HEK293 (cell line): Measurements from ENCODE around the gene RELB.

Source experiments
- IKZF3 ChIP-seq: fragments of 450-650 bp; IDR thresholded peaks from 2 replicates; pipeline ENCODE4 v1.5.0; 2018; ENCODE audit warnings: missing biosample characterization, mild to moderate bottlenecking, missing genetic modification characterization, moderate library complexity
- WT1 ChIP-seq: fragments of 450-650 bp; formaldehyde crosslinking; IDR thresholded peaks from 2 replicates; pipeline ENCODE4 v1.5.1; 2016; ENCODE audit warnings: missing biosample characterization, missing genetic modification characterization
- ZBTB7A ChIP-seq: fragments of 450-650 bp; formaldehyde crosslinking; IDR thresholded peaks from 2 replicates; pipeline ENCODE4 v1.5.1; 2016; ENCODE audit warnings: low read depth, missing biosample characterization, missing genetic modification characterization
- ZFP3 ChIP-seq: fragments of 450-650 bp; formaldehyde crosslinking; IDR thresholded peaks from 2 replicates; pipeline ENCODE4 v1.5.1; 2016; ENCODE audit warnings: low read depth, missing biosample characterization, missing genetic modification characterization
- ZNF138 ChIP-seq: fragments of 450-650 bp; formaldehyde crosslinking; IDR thresholded peaks from 2 replicates; pipeline ENCODE4 v1.5.1; 2016; ENCODE audit warnings: missing biosample characterization, missing genetic modification characterization, borderline replicate concordance
- ZNF174 ChIP-seq: fragments of 450-650 bp; formaldehyde crosslinking; IDR thresholded peaks from 2 replicates; pipeline ENCODE4 v1.5.0; 2017; ENCODE audit warnings: missing biosample characterization, mild to moderate bottlenecking, missing genetic modification characterization
- ZNF211 ChIP-seq: fragments of 450-650 bp; formaldehyde crosslinking; IDR thresholded peaks from 2 replicates; pipeline ENCODE4 v1.5.1; 2016; ENCODE audit warnings: low read depth, missing biosample characterization, missing genetic modification characterization
- ZNF239 ChIP-seq: fragments of 450-650 bp; formaldehyde crosslinking; IDR thresholded peaks from 2 replicates; pipeline ENCODE4 v1.5.1; 2016; ENCODE audit warnings: missing biosample characterization, missing genetic modification characterization
- ZNF274 ChIP-seq, 2 experiments: fragments of 200-500 bp in 1 of 2; fragments of 450-650 bp in 1 of 2; sonication (Bioruptor generic) in 1 of 2; formaldehyde crosslinking in 1 of 2; IDR thresholded peaks; 2 replicates each; pipeline versions ENCODE4 v1.5.1 to v1.6.1; 2014 to 2016; ENCODE audit warnings: borderline replicate concordance in 1 of 2, inconsistent platforms in 1 of 2, low read length in 1 of 2, missing biosample characterization in 1 of 2, missing genetic modification characterization in 1 of 2
- ZNF560 ChIP-seq: fragments of 450-650 bp; formaldehyde crosslinking; IDR thresholded peaks from 2 replicates; pipeline ENCODE4 v1.5.1; 2017; ENCODE audit warnings: missing biosample characterization, missing genetic modification characterization, borderline replicate concordance
- ZNF561 ChIP-seq: fragments of 450-650 bp; IDR thresholded peaks from 2 replicates; pipeline ENCODE4 v1.5.1; 2018; ENCODE audit warnings: missing biosample characterization, missing genetic modification characterization, borderline replicate concordance
- ZNF843 ChIP-seq: fragments of 450-650 bp; formaldehyde crosslinking; IDR thresholded peaks from 2 replicates; pipeline ENCODE4 v1.5.1; 2016; ENCODE audit warnings: missing biosample characterization, missing genetic modification characterization
- TF ChIP-seq, protein P1 (sequence below): fragments of 450-650 bp; formaldehyde crosslinking; IDR thresholded peaks from 2 replicates; pipeline ENCODE4 v1.5.1; 2016; ENCODE audit warnings: missing biosample characterization, missing genetic modification characterization
- TF ChIP-seq, protein P2 (sequence below): fragments of 450-650 bp; formaldehyde crosslinking; IDR thresholded peaks from 2 replicates; pipeline ENCODE4 v1.5.1; 2016; ENCODE audit warnings: missing biosample characterization, missing genetic modification characterization, borderline replicate concordance

GRCh38 chr19:44968670-44969069 lies 32.6 kb upstream of the RELB start:
- no peak for TF ChIP-seq WT1 (tag by site-specific recombination)
- no peak for TF ChIP-seq ZNF138
- TF ChIP-seq ZBTB7A (tag by site-specific recombination), result no peak
- TF ChIP-seq ZNF560 (tag by site-specific recombination), result no peak
- TF ChIP-seq, protein P1, sequence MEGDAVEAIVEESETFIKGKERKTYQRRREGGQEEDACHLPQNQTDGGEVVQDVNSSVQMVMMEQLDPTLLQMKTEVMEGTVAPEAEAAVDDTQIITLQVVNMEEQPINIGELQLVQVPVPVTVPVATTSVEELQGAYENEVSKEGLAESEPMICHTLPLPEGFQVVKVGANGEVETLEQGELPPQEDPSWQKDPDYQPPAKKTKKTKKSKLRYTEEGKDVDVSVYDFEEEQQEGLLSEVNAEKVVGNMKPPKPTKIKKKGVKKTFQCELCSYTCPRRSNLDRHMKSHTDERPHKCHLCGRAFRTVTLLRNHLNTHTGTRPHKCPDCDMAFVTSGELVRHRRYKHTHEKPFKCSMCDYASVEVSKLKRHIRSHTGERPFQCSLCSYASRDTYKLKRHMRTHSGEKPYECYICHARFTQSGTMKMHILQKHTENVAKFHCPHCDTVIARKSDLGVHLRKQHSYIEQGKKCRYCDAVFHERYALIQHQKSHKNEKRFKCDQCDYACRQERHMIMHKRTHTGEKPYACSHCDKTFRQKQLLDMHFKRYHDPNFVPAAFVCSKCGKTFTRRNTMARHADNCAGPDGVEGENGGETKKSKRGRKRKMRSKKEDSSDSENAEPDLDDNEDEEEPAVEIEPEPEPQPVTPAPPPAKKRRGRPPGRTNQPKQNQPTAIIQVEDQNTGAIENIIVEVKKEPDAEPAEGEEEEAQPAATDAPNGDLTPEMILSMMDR, result no peak
- TF ChIP-seq, protein P2, sequence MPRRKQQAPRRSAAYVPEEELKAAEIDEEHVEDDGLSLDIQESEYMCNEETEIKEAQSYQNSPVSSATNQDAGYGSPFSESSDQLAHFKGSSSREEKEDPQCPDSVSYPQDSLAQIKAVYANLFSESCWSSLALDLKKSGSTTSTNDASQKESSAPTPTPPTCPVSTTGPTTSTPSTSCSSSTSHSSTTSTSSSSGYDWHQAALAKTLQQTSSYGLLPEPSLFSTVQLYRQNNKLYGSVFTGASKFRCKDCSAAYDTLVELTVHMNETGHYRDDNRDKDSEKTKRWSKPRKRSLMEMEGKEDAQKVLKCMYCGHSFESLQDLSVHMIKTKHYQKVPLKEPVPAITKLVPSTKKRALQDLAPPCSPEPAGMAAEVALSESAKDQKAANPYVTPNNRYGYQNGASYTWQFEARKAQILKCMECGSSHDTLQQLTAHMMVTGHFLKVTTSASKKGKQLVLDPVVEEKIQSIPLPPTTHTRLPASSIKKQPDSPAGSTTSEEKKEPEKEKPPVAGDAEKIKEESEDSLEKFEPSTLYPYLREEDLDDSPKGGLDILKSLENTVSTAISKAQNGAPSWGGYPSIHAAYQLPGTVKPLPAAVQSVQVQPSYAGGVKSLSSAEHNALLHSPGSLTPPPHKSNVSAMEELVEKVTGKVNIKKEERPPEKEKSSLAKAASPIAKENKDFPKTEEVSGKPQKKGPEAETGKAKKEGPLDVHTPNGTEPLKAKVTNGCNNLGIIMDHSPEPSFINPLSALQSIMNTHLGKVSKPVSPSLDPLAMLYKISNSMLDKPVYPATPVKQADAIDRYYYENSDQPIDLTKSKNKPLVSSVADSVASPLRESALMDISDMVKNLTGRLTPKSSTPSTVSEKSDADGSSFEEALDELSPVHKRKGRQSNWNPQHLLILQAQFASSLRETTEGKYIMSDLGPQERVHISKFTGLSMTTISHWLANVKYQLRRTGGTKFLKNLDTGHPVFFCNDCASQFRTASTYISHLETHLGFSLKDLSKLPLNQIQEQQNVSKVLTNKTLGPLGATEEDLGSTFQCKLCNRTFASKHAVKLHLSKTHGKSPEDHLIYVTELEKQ, result no peak
- no peak for TF ChIP-seq ZNF239 (tag by site-specific recombination)
- no peak for TF ChIP-seq ZNF843 (tag by site-specific recombination)
- no peak for TF ChIP-seq ZNF174
- TF ChIP-seq ZNF561, result no peak
- TF ChIP-seq IKZF3 (tag by site-specific recombination), result no peak
- no peak for TF ChIP-seq ZNF274 (IDR thresholded peaks at IDR 0.05; ENCODE audit: low read length)
- no peak for TF ChIP-seq ZNF274 (tag by site-specific recombination; IDR thresholded peaks at IDR 0.05; ENCODE audit: borderline replicate concordance)
- TF ChIP-seq ZFP3 (tag by site-specific recombination), result no peak
- TF ChIP-seq ZNF211 (tag by site-specific recombination), result no peak
